ENCODE data around the gene RCOR1. TPM values are rescaled to one million over a fixed set of nuclear protein-coding genes. Genes with fewer than 3 reads are reported as not detected.

RCOR1 gene
- total RNA-seq, 1 donor from 2014 or later: 4.7 TPM

- intact Hi-C loops (cut with DNase I): no loop called here
- no peak overlapping the region for H3K4me3 ChIP-seq
- no peak for DNase-seq (ENCODE audit: low spot score in 2 of 2)
- no peak for TF ChIP-seq CTCF (IDR thresholded peaks at IDR 0.05)
- H3K36me3 ChIP-seq: no peaks in the 10 kb centered on the region
- H3K27me3 ChIP-seq: no peaks in the 10 kb centered on the region
- no peaks in the 10 kb centered on the region for H3K9me3 ChIP-seq
- H3K27ac ChIP-seq: no peak overlapping the region
- H3K4me1 ChIP-seq: no peaks in the 10 kb centered on the region
Observed at GRCh38 chr14:102748806-102749205, 156.4 kb downstream of the RCOR1 start.

GRCh38 chr14:102749393-102750305 lies 157.2 kb downstream of the RCOR1 start:
- TF ChIP-seq CTCF (IDR thresholded peaks at IDR 0.05): no peak
- no peaks in the 10 kb centered on the region for H3K27me3 ChIP-seq
- H3K36me3 ChIP-seq: no peaks in the 10 kb centered on the region
- no peak overlapping the region for H3K4me3 ChIP-seq
- H3K27ac ChIP-seq: no peak overlapping the region
- DNase-seq (ENCODE audit: low spot score in 2 of 2): no peak
- intact Hi-C loops (cut with DNase I): no loop called here
- no peaks in the 10 kb centered on the region for H3K4me1 ChIP-seq
- H3K9me3 ChIP-seq: no peaks in the 10 kb centered on the region

DNA sequence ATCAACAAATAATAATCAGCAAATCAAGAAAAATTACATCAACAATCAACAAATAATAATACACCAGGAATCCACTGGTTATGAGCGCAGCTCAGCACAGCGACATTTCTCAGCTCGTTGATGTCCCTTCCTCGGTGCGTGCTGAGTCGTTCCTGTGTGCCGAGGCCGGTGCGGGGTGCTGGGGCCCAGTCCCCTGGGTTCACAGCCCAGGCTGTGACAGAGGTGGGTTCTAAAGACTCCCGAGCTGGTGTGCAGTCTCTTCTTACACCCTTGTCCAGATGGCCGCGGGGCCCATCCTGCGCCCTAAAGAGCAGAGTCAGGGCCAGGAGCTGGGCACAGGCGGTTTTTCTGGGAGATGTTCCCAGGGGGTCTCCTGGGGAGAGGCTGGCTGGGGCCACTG lies 157.9 kb downstream of the RCOR1 start:
- Histone ChIP-seq H3K27me3 (no peaks in the 10 kb centered on the region), H3K4me1 (no peaks in the 10 kb centered on the region), H3K27ac (no peak overlapping the region), H3K36me3 (no peaks in the 10 kb centered on the region), H3K9me3 (no peaks in the 10 kb centered on the region), H3K4me3 (no peak overlapping the region)
- DNase-seq (ENCODE audit: low spot score in 2 of 2): no peak
- intact Hi-C loops (cut with DNase I): no loop called here
- no peak for TF ChIP-seq CTCF (IDR thresholded peaks at IDR 0.05)

DNA sequence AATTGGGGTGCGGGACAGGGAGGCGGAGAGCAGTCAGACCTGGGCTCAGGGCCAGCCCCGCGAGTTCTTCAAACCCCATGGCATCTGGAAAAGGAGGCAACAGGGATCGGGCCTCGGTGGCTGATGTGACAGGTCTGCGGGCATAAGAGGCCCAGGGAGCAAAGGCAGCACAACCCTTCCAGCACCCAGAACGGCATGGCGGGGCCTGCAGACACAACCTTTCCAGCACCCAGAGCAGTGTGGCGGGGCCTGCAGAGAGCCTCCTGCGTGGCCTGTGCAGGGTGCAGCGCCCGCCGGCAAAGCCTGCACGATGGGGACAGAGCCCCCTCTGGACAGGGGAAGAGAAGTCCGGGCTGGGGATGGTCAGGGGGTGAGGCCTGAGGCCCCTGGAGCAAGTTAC lies 158.6 kb downstream of the RCOR1 start:
- Histone ChIP-seq H3K4me1 (no peaks in the 10 kb centered on the region), H3K4me3 (no peak overlapping the region), H3K27ac (no peak overlapping the region), H3K9me3 (no peaks in the 10 kb centered on the region), H3K36me3 (no peaks in the 10 kb centered on the region), H3K27me3 (no peaks in the 10 kb centered on the region)
- no peak for TF ChIP-seq CTCF (IDR thresholded peaks at IDR 0.05)
- no peak for DNase-seq (ENCODE audit: low spot score in 2 of 2)
- intact Hi-C loops (cut with DNase I): no loop called here

DNA sequence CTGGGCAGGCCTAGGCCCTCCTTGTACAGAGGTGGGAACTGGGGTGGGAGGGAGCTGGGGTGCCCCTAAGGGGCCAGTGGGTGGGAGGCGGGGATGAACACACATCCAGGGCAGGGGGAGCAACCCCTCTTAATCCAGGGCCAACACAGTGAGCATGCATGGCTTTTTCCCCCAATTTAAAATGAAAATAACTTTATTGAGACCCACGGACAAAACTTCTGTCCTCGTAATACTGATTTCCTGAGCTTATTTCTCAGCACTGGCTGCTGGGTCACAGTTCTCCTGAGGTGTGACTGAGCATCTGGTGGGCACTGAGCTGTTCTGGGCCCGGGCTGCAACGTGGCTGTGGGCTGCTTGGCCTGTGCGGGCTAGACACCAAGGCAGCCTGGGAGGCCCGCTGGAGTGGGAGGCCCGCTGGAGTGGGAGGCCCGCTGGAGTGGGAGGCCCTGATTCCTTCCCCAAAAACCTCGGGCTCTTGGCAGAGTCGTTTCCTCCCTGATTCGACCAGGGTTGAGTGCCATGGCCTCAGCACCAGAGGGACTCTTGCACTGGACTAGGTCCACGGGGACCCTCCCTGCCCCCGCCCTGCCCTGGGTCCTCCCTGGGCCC lies 159.9 kb downstream of the RCOR1 start:
- H3K27me3 ChIP-seq: no peaks in the 10 kb centered on the region
- H3K27ac ChIP-seq: no peak overlapping the region
- H3K9me3 ChIP-seq: no peaks in the 10 kb centered on the region
- DNase-seq (ENCODE audit: low spot score in 2 of 2): no peak
- H3K4me3 ChIP-seq: no peak overlapping the region
- no peaks in the 10 kb centered on the region for H3K36me3 ChIP-seq
- no peak for TF ChIP-seq CTCF (IDR thresholded peaks at IDR 0.05)
- intact Hi-C loops (cut with DNase I): no loop called here
- no peaks in the 10 kb centered on the region for H3K4me1 ChIP-seq

All from ascending aorta (tissue), 2 donors.